GM12865 (cell line): Measurements from ENCODE around the gene TFPI2.

Experiments used
- DNase-seq: peaks from one replicate; pipeline ENCODE4 v3.0.0; 2010; ENCODE audit warnings: low read depth
- H3K4me3 ChIP-seq: 2 replicates; pipeline ENCODE4 v1.5.1; 2011; ENCODE audit warnings: mild to moderate bottlenecking, low read depth, low read length, control low read depth
- CTCF ChIP-seq: IDR thresholded peaks from 2 replicates; pipeline ENCODE4 v1.5.1; 2011; ENCODE audit warnings: low read length, control low read depth, low read depth, inconsistent platforms; ENCODE audit not compliant: insufficient read depth; ENCODE audit errors: missing control alignments

Gene TFPI2

GRCh38 chr7:93851536-93851935 is 39.0 kb downstream of the TFPI2 start:
- no peak for DNase-seq
- no peak overlapping the region for H3K4me3 ChIP-seq
- no peak for TF ChIP-seq CTCF

GRCh38 chr7:93843260-93843659 is 47.3 kb downstream of the TFPI2 start:
- DNase-seq = no peak
- no peak for TF ChIP-seq CTCF

GRCh38 chr7:93838966-93839365 is 51.6 kb downstream of the TFPI2 start:
- H3K4me3 ChIP-seq = no peak overlapping the region
- no peak for DNase-seq
- no peak for TF ChIP-seq CTCF

More at GRCh38 chr7:93843260-93843659, 47.3 kb downstream of the TFPI2 start:
- no peak overlapping the region for H3K4me3 ChIP-seq

GRCh38 chr7:93837245-93837644 is 53.3 kb downstream of the TFPI2 start:
- H3K4me3 ChIP-seq = no peak overlapping the region
- no peak for DNase-seq
- TF ChIP-seq CTCF = no peak

- no peak overlapping the region for H3K4me3 ChIP-seq
- DNase-seq = no peak
- TF ChIP-seq CTCF = no peak
Measured at GRCh38 chr7:93836116-93836515, 54.4 kb downstream of the TFPI2 start.

- no peak overlapping the region for H3K4me3 ChIP-seq
- no peak for TF ChIP-seq CTCF
- no peak for DNase-seq
Measured at GRCh38 chr7:93835702-93836101, 54.9 kb downstream of the TFPI2 start.
